WTC11 (cell line): ENCODE data around the gene ASCC3.

Experiments used
- CBFB ChIP-seq: sonication (generic); formaldehyde crosslinking; IDR thresholded peaks from 2 replicates; pipeline ENCODE4 v1.8.1; 2022; ENCODE audit warnings: mild to moderate bottlenecking, low read depth, missing genetic modification reagents
- CTCF ChIP-seq: fragments of 200-600 bp; IDR thresholded peaks from 2 replicates; pipeline ENCODE4 v1.8.0; 2022; ENCODE audit warnings: antibody characterized with exemption
- E2F4 ChIP-seq: sonication (generic); formaldehyde crosslinking; IDR thresholded peaks from 2 replicates; pipeline ENCODE4 v1.8.1; 2022; ENCODE audit warnings: low read depth, mild to moderate bottlenecking, moderate library complexity, missing genetic modification reagents, borderline replicate concordance
- IRF2 ChIP-seq: sonication (generic); formaldehyde crosslinking; IDR thresholded peaks from 2 replicates; pipeline ENCODE4 v1.8.0; 2022; ENCODE audit warnings: low read depth, missing genetic modification reagents, borderline replicate concordance
- JUN ChIP-seq: sonication (generic); formaldehyde crosslinking; IDR thresholded peaks from 2 replicates; pipeline ENCODE4 v1.8.0; 2023; ENCODE audit warnings: mild to moderate bottlenecking, missing genetic modification reagents
- SMAD4 ChIP-seq: sonication (generic); formaldehyde crosslinking; IDR thresholded peaks from 2 replicates; pipeline ENCODE4 v1.8.0; 2022; ENCODE audit warnings: mild to moderate bottlenecking, missing genetic modification reagents
- TCF7 ChIP-seq: sonication (generic); formaldehyde crosslinking; IDR thresholded peaks from 2 replicates; pipeline ENCODE4 v1.8.0; 2022; ENCODE audit warnings: mild to moderate bottlenecking, low read depth, missing genetic modification reagents, moderate library complexity
- TEAD1 ChIP-seq: sonication (generic); formaldehyde crosslinking; IDR thresholded peaks from 2 replicates; pipeline ENCODE4 v1.8.0; 2022; ENCODE audit warnings: mild to moderate bottlenecking, missing genetic modification reagents
- ZBTB21 ChIP-seq: sonication (generic); formaldehyde crosslinking; IDR thresholded peaks from 2 replicates; pipeline ENCODE4 v1.8.1; 2023; ENCODE audit warnings: mild to moderate bottlenecking, missing genetic modification reagents, borderline replicate concordance
- ZNF219 ChIP-seq: sonication (generic); formaldehyde crosslinking; IDR thresholded peaks from 2 replicates; pipeline ENCODE4 v1.8.0; 2023; ENCODE audit warnings: missing genetic modification reagents, mild to moderate bottlenecking, borderline replicate concordance
- TF ChIP-seq, protein P1 (sequence below): sonication (generic); formaldehyde crosslinking; IDR thresholded peaks from 2 replicates; pipeline ENCODE4 v1.8.1; 2022; ENCODE audit warnings: low read depth, missing genetic modification reagents, borderline replicate concordance
- TF ChIP-seq, protein P2 (sequence below): sonication (generic); formaldehyde crosslinking; IDR thresholded peaks from 2 replicates; pipeline ENCODE4 v1.8.0; 2022; ENCODE audit warnings: mild to moderate bottlenecking, missing genetic modification reagents
- TF ChIP-seq, protein P3 (sequence below): sonication (generic); formaldehyde crosslinking; IDR thresholded peaks from 2 replicates; pipeline ENCODE4 v1.8.0; 2022; ENCODE audit warnings: mild to moderate bottlenecking, missing genetic modification reagents
- TF ChIP-seq, protein P4 (sequence below): sonication (generic); formaldehyde crosslinking; IDR thresholded peaks from 2 replicates; pipeline ENCODE4 v1.8.0; 2022; ENCODE audit warnings: mild to moderate bottlenecking, missing genetic modification reagents

GRCh38 chr6:100620085-100620840, 260.9 kb downstream of the ASCC3 start:
- TF ChIP-seq TEAD1 (no peak), CTCF (no peak), SMAD4 (CRISPR knock-in tag) (no peak), ZBTB21 (CRISPR knock-in tag) (no peak), ZNF219 (CRISPR knock-in tag) (no peak), E2F4 (CRISPR knock-in tag) (no peak), IRF2 (CRISPR knock-in tag) (no peak), CBFB (CRISPR knock-in tag) (no peak), TCF7 (no peak), JUN (CRISPR knock-in tag) (no peak)
- TF ChIP-seq, protein P1, sequence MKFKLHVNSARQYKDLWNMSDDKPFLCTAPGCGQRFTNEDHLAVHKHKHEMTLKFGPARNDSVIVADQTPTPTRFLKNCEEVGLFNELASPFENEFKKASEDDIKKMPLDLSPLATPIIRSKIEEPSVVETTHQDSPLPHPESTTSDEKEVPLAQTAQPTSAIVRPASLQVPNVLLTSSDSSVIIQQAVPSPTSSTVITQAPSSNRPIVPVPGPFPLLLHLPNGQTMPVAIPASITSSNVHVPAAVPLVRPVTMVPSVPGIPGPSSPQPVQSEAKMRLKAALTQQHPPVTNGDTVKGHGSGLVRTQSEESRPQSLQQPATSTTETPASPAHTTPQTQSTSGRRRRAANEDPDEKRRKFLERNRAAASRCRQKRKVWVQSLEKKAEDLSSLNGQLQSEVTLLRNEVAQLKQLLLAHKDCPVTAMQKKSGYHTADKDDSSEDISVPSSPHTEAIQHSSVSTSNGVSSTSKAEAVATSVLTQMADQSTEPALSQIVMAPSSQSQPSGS (CRISPR knock-in tag): no peak
- TF ChIP-seq, protein P2, sequence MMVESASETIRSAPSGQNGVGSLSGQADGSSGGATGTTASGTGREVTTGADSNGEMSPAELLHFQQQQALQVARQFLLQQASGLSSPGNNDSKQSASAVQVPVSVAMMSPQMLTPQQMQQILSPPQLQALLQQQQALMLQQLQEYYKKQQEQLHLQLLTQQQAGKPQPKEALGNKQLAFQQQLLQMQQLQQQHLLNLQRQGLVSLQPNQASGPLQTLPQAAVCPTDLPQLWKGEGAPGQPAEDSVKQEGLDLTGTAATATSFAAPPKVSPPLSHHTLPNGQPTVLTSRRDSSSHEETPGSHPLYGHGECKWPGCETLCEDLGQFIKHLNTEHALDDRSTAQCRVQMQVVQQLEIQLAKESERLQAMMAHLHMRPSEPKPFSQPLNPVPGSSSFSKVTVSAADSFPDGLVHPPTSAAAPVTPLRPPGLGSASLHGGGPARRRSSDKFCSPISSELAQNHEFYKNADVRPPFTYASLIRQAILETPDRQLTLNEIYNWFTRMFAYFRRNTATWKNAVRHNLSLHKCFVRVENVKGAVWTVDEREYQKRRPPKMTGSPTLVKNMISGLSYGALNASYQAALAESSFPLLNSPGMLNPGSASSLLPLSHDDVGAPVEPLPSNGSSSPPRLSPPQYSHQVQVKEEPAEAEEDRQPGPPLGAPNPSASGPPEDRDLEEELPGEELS (CRISPR knock-in tag): no peak
- TF ChIP-seq, protein P3, sequence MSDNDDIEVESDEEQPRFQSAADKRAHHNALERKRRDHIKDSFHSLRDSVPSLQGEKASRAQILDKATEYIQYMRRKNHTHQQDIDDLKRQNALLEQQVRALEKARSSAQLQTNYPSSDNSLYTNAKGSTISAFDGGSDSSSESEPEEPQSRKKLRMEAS (CRISPR knock-in tag): no peak
- TF ChIP-seq, protein P4, sequence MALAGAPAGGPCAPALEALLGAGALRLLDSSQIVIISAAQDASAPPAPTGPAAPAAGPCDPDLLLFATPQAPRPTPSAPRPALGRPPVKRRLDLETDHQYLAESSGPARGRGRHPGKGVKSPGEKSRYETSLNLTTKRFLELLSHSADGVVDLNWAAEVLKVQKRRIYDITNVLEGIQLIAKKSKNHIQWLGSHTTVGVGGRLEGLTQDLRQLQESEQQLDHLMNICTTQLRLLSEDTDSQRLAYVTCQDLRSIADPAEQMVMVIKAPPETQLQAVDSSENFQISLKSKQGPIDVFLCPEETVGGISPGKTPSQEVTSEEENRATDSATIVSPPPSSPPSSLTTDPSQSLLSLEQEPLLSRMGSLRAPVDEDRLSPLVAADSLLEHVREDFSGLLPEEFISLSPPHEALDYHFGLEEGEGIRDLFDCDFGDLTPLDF (CRISPR knock-in tag): no peak
